RWPE1 (cell line): ENCODE results near the gene BABAM2.

ENCODE experiments used
- CTCF ChIA-PET: fragments of 350-600 bp; sonication (Branson Sonifier 250); formaldehyde crosslinking; extraction: SDS; loops from one replicate; lab custom pipeline; 2021; lab: Yijun Ruan, JAX
- POLR2A ChIA-PET: fragments of 400-600 bp; formaldehyde crosslinking; extraction: SDS; loops from one replicate; lab custom pipeline; 2020; ENCODE audit warnings: antibody characterized with exemption; ENCODE audit not compliant: low non-redundant PET; lab: Yijun Ruan, JAX
- DNase-seq: peaks from one replicate; pipeline ENCODE4 v3.0.0; 2012; ENCODE audit warnings: low spot score
- H3K27ac ChIP-seq: fragments of 450-650 bp; 2 replicates; pipeline ENCODE4 v1.5.1; 2017
- TF ChIP-seq, protein P1 (sequence below): fragments of 450-650 bp; conservative IDR thresholded peaks from 2 replicates; pipeline ENCODE4 v1.5.1; 2017; ENCODE audit warnings: low read depth, mild to moderate bottlenecking

BABAM2 gene

DNA sequence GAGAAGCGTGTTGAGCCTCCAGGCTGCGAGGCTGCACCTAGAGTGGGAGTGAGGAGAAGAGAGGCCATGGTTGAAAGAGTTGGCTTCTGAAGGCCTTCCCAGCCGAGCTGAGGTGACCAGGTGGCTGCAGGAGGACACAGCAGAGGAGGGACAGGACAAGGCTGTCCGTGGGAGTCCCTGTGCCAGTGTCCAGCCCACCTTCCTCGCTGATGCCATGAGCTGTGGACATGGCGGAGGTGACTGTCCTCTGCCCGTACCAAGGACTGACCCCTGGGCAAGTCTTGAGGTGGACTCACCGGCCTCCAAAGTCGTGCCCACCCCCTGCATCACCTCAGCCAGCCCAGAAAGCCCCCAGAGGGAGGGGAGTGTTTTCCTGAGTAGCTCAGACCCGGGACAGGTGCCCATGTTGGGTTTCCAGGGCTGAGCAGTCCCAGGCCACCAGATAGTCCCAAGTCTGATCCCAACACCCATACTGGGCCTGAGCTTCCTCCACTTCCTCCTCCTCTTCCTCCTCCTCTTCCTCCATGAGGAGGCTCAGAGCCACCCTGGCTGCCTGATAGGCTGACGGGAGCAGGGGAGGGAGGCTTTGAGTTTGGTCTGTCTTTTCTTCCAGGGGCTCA, 459.1 kb downstream of the BABAM2 start:
- CTCF ChIA-PET = no interaction called here
- DNase-seq = no peak
- H3K27ac ChIP-seq = no peak overlapping the region
- POLR2A ChIA-PET = interaction anchor here (0.5 to 0.6 kb wide), 2 partner anchors 8 kb away, joined by 3 read pairs; no protein-coding TSS in a partner anchor
- TF ChIP-seq, protein P1, sequence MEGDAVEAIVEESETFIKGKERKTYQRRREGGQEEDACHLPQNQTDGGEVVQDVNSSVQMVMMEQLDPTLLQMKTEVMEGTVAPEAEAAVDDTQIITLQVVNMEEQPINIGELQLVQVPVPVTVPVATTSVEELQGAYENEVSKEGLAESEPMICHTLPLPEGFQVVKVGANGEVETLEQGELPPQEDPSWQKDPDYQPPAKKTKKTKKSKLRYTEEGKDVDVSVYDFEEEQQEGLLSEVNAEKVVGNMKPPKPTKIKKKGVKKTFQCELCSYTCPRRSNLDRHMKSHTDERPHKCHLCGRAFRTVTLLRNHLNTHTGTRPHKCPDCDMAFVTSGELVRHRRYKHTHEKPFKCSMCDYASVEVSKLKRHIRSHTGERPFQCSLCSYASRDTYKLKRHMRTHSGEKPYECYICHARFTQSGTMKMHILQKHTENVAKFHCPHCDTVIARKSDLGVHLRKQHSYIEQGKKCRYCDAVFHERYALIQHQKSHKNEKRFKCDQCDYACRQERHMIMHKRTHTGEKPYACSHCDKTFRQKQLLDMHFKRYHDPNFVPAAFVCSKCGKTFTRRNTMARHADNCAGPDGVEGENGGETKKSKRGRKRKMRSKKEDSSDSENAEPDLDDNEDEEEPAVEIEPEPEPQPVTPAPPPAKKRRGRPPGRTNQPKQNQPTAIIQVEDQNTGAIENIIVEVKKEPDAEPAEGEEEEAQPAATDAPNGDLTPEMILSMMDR = no peak

DNA sequence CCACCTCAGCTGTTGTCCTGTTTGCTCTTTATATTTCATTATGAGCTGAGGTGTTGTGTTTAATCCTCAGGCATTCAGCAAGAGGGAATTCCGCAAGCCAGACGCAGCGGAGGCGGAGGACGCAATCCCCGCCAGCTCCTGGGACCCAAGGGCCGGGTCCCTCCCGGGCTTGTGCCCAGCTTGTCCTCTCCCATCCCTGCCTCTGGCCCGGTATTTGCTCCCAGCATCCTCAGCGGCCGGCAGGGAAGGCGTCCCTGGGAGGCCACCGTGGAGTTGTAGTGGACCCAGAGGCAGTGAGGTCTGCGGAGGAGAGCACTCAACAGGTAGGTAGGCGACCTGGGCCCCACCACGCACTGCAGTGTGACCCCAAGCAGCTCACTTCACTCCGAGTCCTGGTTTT, 459.7 kb downstream of the BABAM2 start:
- TF ChIP-seq, protein P1 = no peak
- no peak overlapping the region for H3K27ac ChIP-seq
- ChIA-PET POLR2A (interaction anchor here (0.5 to 0.6 kb wide), 2 partner anchors 8 to 9 kb away, joined by 3 read pairs; no protein-coding TSS in a partner anchor), CTCF (no interaction called here)
- no peak for DNase-seq

DNA sequence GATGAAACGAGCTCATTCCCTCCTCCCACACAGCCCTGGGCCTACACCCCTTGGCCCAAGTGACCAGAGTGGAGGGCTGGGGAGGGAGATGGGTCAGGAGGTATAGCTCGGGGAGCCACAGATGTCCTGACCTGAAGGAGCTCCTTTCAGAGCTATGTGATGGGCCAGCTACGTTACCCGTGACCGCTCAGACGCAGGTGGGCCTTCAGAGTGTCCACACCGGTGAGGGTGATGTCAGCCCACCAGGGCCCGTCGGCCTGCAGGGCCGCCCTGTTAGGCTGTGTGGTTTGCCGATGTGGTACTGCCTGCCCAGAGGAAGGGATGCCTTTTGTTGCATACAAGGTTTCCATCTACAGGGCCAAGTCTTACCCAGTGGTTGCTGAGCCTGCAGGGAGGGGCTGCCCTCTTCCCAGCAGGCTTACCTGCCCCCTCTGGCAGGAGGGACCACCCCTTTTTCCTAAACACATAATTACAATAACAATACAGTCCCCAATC, 460.3 kb downstream of the BABAM2 start:
- TF ChIP-seq, protein P1 = no peak
- CTCF ChIA-PET = no interaction called here
- DNase-seq = no peak
- POLR2A ChIA-PET = no interaction called here
- H3K27ac ChIP-seq = no peak overlapping the region

DNA sequence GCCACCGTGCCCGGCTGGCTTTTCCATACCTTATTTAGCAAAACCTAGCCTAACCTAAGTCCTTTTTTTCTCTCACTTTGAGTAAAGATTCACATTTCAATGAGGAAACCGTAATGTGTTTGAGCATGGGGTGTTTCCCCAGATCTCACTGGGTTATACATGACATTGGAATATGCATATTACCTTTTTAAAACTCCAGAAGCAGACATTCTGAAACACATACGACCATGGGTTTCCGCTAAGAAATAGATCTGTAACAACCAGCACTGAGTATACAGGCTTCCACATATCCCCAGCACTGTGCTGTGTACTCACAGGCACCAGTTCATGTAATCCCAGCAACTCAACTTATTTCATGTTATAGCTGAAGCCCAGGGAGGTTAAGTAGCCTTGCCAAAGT, 461.1 kb downstream of the BABAM2 start:
- ChIA-PET CTCF (no interaction called here), POLR2A (no interaction called here)
- DNase-seq = no peak
- TF ChIP-seq, protein P1 = no peak
- no peak overlapping the region for H3K27ac ChIP-seq

DNA sequence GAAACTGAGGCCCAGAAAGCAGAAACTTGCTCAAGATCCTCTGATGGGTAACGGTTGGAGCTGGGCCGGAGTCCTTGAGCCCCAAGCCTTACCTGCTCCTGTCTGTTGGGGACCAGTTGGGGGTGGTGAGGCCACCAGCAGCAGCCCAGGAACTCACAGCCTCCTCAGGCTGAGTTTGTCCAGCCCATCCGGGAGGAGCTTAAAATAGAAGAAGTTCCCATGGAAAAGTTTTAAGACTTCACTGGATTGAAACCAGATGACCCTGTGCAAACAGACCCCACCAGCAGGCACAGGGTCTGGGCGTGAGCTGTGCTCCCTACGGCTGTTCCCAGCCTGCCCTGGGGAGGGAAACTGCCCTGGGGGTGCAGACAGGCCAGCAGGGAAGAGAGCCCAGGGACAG, 461.6 kb downstream of the BABAM2 start:
- TF ChIP-seq, protein P1 = no peak
- CTCF ChIA-PET = no interaction called here
- POLR2A ChIA-PET = no interaction called here
- no peak overlapping the region for H3K27ac ChIP-seq
- DNase-seq = no peak

DNA sequence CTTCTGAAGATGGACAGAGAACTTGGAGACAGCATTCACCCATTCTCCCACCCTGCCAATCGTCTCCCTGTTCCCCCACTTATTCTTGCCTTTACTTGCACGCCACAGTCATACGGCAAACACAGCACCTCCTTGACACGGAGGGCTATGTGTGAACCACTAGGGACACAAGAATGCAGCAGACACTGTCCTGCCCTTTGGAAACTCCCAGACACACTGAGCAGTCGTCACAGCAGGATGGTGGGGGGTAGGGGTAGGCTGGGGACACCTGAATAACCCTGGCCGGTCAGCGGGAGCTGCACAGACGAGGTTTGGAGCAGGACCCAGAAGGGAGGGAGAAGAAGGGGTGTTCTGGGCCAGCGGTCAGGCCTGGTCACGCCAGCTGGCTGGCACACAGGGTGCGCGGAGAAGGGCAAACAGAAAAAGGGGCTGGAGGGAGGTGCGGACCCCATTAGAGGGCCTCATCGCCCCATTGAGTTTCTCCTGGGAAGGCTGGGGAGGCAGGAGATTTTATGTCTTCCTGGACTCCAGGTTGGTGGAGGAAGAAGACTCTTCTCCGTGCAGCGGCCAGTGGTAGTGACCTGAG, 462.2 kb downstream of the BABAM2 start:
- POLR2A ChIA-PET = no interaction called here
- TF ChIP-seq, protein P1 = no peak
- no peak for DNase-seq
- CTCF ChIA-PET = no interaction called here
- H3K27ac ChIP-seq = no peak overlapping the region
